ENCODE results near the gene PAM.

DNA sequence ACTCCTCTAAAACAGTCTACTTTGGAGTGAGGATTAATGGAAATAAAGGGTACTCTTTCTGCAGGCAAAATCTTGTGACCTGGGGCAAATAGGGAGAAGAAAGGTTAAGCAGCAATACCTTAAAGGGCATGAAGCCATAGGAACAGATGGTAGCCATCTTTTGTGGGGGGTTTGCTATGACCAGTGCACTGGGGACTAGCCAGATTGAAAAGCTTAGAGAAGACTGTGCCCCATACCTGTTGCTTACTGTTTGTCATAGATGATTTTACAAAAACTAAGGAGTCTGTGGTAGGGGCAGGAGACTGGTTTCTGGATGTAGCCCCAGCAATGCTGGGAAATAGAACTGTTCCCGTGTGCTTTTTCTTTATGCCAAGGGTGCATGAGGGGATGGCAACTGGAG lies 58.6 kb downstream of the PAM start:
- no peak for TF ChIP-seq YY1 (IDR thresholded peaks at IDR 0.05; ENCODE audit: insufficient read depth, insufficient read length)
- no peak for TF ChIP-seq ZNF274 (IDR thresholded peaks at IDR 0.05; ENCODE audit: low read depth, low read length)
